ENCODE results near the gene NKPD1.

Gene NKPD1

GRCh38 chr19:45172611-45173208 lies 11.9 kb upstream of the NKPD1 start:
- DNase-seq (ENCODE audit: low read depth), result no peak

DNA sequence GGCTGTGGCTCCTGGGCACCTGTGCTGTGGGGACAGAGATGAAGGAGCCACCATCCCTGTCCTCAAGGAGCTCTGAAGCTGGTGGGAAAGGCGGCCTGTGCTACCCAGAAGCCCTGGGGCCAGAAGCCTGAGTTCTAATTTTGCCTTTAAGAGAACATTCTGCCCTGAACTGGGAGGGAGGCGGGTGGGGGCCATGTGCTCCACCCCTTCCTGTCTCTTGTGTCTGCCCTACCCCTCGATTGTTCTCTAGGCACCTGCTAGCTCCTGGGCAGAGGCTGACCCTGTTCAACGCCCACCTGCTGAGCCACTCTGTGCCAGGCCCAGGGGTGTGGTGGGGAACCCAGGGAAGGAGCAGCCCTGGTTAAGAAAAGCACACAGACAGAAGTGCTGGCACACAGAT lies 11.4 kb upstream of the NKPD1 start:
- no peak for DNase-seq (ENCODE audit: low read depth)

- no peak for DNase-seq (ENCODE audit: low read depth)
These were observed 10.4 kb upstream of the NKPD1 start for GRCh38 chr19:45171211-45171623.

DNA sequence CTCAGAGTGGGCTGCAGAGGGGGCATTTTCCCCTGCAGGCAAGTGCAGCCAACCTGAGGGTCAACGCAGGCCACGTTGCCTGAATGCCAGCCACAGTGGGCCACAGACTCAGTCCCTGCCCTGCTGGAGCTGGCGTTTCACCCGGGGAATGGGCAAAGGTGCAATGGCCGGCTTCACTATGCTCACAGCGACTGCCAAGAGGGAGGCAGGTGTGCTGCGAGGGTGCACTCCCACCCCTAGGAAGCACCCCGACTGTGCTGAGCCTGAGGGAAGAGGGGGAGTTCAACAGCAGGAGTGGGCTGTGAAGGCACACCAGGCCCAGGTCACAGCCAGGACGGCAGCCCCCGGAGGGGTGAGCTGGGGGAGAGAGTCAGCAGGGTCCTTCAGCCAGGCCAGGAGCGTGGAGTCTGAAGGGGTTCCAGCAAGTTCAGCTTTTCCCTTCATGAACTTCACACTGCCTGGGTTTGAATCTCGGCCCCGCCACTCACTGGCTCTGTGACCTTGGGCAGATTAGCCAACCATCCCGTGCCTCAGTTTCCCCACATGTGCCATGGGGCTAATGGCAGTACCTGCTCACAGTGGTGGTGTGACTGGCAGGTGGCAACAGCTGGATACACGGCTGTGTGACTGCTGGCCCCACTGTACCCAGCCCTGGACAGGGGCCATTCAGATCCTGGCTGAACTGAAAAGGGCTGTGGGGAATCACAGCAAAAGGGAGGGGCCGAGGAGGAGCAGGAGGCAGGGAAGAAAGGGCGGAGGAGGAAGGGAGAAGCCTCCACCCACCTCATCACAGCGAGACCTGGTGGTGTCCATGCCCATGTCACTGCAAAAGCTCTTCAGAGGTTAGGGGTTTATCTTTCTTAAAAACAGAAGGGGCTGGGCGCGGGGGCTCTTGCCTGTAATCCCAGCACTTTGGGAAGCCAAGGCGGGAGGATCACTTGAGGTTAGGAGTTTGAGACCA lies 9.6 kb upstream of the NKPD1 start:
- no peak for DNase-seq (ENCODE audit: low read depth)

- DNase-seq (ENCODE audit: low read depth), result no peak
These were observed 8.8 kb upstream of the NKPD1 start for GRCh38 chr19:45169602-45170001.

DNA sequence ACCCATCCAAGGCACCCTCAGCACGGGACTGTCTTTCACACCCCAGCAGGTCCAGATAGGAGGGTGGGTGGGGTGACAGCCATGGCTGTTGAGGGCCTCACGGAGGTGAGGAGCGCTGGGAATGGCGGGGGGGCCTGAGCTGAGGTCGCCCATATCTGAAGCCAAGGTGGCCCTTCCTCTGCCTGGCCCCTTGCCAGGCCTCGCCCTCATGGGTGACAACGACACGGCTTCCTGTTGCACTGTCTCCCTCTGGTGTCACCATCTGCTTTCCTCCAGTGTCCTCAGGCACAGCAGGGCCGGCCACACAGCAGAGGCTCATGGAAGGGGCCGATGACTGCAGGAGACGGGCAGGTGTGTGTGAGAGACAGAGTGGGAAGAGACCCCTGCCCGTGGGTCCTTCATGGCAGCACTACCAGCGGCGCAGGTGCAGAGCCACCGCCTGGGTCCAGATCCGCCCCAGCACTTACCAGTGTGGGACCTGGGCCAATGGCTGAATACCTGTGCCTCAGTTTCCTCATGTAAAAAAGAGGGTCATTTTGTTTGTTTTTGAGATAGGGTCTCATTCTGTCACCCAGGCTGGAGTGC lies 8.1 kb upstream of the NKPD1 start:
- no peak for DNase-seq (ENCODE audit: low read depth)

- no peak for DNase-seq (ENCODE audit: low read depth)
These were observed 6.0 kb upstream of the NKPD1 start for GRCh38 chr19:45166723-45167252.

DNA sequence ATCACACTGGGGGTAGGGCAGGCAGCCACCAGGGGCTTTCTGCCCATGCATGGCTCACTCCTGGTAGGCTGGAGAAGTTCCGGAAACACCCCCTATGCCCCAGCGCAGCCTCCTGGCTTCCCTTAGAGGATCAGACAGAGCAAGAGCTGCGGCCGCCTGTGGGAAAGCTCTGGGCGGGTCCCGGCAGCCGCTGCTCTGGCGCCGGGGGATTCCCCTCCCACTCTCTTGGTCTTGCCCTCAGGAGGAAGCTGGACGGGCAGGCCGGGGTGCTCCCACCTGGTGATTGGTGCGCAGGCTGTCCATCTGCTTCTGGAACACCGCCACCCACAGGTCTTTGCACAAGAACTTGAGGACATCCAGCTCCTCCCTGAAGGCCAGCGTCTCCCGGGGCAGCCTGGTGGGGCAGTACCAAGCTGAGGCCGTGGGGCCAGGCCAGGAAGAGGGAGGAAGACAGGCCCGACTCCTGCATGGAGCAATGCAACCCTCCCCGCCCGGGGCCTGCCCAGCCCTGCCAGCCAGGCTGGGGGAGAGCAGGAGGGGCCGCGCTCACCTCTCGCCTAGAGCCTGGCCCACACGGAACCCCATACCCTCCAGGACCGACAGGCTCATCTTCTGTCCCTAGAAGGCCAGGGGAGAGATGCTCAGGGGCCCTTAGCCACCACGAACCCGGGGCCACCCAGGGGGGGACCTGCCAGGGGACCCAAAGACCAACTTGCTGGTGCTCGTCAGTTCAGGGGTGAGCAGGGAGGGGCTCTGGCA lies 4.0 kb upstream of the NKPD1 start:
- DNase-seq (ENCODE audit: low read depth), result no peak

- DNase-seq (ENCODE audit: low read depth), result no peak
These were observed 3.1 kb upstream of the NKPD1 start for GRCh38 chr19:45163751-45164460.

GRCh38 chr19:45163156-45163555 lies 2.4 kb upstream of the NKPD1 start:
- no peak for DNase-seq (ENCODE audit: low read depth)

DNA sequence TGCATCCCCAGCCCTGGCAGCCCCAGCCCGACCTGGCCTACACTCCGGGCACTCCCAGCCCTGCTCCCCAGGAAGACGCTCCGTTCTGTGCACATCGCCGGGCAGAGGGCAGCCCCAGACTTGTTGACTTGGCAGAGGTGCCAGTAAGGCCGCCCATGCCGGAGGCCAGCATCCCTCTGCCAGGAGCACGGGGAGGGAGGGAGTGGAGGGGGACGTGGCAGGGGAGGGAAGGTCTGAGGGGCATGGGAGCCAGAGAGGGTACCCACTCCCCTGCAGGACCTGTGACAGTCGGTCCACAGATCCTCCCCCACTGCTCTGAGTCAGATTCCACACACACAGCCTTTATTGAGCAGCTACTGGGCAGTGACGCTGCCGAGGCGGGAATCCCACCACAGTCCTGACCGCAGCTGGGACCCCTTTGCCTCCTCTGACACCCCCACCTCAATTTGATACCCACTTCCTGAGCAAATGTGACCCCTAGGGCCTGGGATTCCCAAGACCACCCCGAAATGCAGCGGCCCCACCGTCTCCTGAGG lies 1.9 kb upstream of the NKPD1 start:
- no peak for DNase-seq (ENCODE audit: low read depth)

DNA sequence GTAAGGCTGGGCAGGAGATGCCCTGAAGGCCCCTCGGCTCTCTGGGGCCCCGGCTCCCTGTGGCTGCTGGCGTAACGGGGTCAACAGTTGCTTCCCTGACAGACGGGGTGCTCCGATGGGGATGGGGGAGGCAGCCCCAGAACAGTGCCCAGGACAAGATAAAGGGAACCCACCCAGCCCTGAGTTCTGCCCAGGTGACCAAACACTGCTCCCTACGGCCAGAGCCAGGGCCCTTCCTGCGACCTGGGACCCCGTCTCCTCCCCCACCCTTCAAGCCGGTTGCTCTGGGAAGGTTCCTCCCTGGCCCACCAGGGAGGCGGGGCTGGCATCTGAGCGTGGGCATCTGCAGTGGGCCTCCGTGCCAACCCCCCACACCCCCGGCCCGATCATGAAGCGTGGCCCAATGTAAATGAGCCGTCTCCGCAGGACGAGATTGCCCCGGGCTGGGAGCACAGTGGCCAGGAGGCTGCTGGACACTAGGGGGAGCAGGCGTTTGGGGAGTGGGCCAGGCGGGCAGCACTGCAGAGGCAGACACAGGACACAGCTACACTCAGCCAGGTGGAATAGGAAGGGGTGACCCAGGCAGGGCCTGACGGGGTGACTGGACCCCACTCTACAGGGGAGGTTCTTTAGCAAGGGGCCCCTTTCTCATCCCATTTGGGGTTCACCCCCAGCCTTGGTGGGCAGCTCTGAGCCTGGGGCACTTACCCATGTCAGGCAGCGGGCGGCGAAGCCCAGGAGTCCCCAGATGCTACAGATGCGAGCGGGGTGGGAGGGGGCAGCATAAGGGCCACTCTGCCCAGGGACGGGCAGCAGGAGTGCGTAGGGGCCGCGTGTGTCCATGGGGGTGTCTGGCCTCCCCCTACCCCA lies 1.2 kb upstream of the NKPD1 start:
- DNase-seq (ENCODE audit: low read depth), result no peak

DNA sequence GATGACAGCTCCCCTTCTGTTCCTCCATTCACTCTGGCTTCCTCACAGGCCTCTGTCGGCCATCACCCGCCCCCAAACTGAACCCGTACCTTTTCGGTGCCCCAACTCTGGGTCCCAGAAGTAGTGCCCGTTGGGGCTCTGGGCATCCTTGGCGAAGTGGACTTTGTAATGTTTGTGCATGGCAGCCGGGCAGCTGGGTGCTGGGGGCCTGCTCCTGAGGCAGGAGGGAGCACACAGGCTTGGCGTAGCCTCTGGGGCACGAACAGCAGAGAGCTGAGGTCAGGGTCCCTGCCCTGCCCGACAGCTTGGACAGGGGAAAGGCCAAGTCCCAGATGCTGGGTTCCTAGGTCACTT lies 834 bp downstream of the NKPD1 start:
- DNase-seq (ENCODE audit: low read depth), result no peak

GRCh38 chr19:45159210-45159970 lies 1.4 kb downstream of the NKPD1 start:
- DNase-seq (ENCODE audit: low read depth), result no peak

- DNase-seq (ENCODE audit: low read depth), result no peak
These were observed 2.1 kb downstream of the NKPD1 start for GRCh38 chr19:45158503-45159209.

- DNase-seq (ENCODE audit: low read depth), result no peak
These were observed 4.0 kb downstream of the NKPD1 start for GRCh38 chr19:45156751-45157150.

DNA sequence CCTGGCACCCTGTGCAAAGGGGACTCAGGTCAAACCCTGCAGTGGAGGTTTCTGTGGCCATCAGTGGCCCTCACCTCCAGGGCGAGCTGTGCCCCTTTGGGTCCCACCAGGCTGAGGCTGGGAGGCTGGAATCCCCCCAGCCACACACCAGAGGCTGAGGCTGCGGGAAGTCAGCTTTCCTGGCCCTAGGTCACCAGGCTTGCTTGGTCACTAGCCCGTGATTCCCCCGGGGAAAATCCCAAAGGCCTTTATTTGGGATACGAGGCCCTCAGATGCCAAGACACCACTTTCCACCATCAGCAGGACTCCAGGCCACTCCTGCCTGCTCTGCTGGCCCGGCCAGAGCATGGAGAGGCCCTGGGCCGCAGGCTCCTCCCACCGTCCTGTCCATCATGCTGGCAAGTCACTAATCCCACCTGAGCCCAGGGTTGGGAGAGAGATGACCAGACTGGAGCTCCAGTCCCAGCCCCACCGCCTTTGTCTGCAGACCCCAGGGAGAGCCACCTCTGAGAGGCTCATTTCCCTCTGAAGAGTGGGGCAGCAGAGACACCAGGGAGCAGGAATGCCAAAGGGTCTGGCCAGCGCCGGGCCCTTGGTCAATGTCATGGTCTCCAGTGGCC lies 4.7 kb downstream of the NKPD1 start:
- no peak for DNase-seq (ENCODE audit: low read depth)

- DNase-seq (ENCODE audit: low read depth), result peak; percentile 59
These were observed 6.5 kb downstream of the NKPD1 start for GRCh38 chr19:45154064-45154827.
